ENCODE results near the gene NHLRC1.
A peak's percentile ranks its signal among the peaks of the same experiment; 100 is the strongest.
"Not testable (repeated sequence)": the region's sequence is repeated elsewhere in the genome, so short reads cannot be mapped to it uniquely, and the experiment has no call there.

NHLRC1 gene

GRCh38 chr6:18160911-18161310 is 38.4 kb upstream of the NHLRC1 start:
- CTCF ChIA-PET: no interaction called here
- TF ChIP-seq FOXA1 (IDR thresholded peaks at IDR 0.05) (no peak), TARDBP (IDR thresholded peaks at IDR 0.05) (no peak), HDGF (IDR thresholded peaks at IDR 0.05; ENCODE audit: borderline replicate concordance) (no peak)
- POLR2A ChIA-PET: no interaction called here
- DNase-seq (ENCODE audit: extremely low spot score): no peak

- peak; percentile 65 for DNase-seq (ENCODE audit: extremely low spot score)
- TF ChIP-seq FOXM1 (IDR thresholded peaks at IDR 0.05; ENCODE audit: borderline replicate concordance): no peak
- no peak for TF ChIP-seq NFRKB (IDR thresholded peaks at IDR 0.05)
- TF ChIP-seq TARDBP (IDR thresholded peaks at IDR 0.05): no peak
- TF ChIP-seq LEF1 (IDR thresholded peaks at IDR 0.05; ENCODE audit: borderline replicate concordance): no peak
- no peak for TF ChIP-seq FOXA1 (IDR thresholded peaks at IDR 0.05)
- no peak for TF ChIP-seq ZNF384 (IDR thresholded peaks at IDR 0.05)
- no peak for TF ChIP-seq HDGF (IDR thresholded peaks at IDR 0.05; ENCODE audit: borderline replicate concordance)
- ChIA-PET CTCF (interaction anchor here (0.7 kb wide), 1 partner anchor 141 kb away, joined by 4 read pairs; no protein-coding TSS in a partner anchor), POLR2A (no interaction called here)
Measured at GRCh38 chr6:18155864-18156421, 33.5 kb upstream of the NHLRC1 start.

- TF ChIP-seq LEF1 (IDR thresholded peaks at IDR 0.05; ENCODE audit: borderline replicate concordance) (no peak), SP1 (IDR thresholded peaks at IDR 0.05) (no peak)
- TF ChIP-seq, protein P1, sequence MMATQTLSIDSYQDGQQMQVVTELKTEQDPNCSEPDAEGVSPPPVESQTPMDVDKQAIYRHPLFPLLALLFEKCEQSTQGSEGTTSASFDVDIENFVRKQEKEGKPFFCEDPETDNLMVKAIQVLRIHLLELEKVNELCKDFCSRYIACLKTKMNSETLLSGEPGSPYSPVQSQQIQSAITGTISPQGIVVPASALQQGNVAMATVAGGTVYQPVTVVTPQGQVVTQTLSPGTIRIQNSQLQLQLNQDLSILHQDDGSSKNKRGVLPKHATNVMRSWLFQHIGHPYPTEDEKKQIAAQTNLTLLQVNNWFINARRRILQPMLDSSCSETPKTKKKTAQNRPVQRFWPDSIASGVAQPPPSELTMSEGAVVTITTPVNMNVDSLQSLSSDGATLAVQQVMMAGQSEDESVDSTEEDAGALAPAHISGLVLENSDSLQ (IDR thresholded peaks at IDR 0.05): 0 out of 2 replicates have a peak, but pooled peaks have one; percentile 4
- peak; percentile 99 for DNase-seq (ENCODE audit: extremely low spot score)
- ChIA-PET CTCF (interaction anchor here (0.5 to 0.7 kb wide), 2 partner anchors 44 to 142 kb away, joined by 3 to 4 read pairs; no protein-coding TSS in a partner anchor), POLR2A (interaction anchor here (0.7 to 1.3 kb wide), 2 partner anchors 14 to 1334 kb away, joined by 3 read pairs; no protein-coding TSS in a partner anchor)
Measured at GRCh38 chr6:18155150-18155863, 32.8 kb upstream of the NHLRC1 start, which contains the start of gene KDM1B. Gene KDM1B (plus strand): TSS chr6:18155422. CDS start chr6:18159896, 4,474 bp downstream.

GRCh38 chr6:18154507-18155149 is 32.2 kb upstream of the NHLRC1 start, which contains the start of gene TPMT:
Gene TPMT (minus strand): TSS chr6:18155077. CDS start chr6:18149127, 5,950 bp downstream.
- TF ChIP-seq ELF4 (IDR thresholded peaks at IDR 0.05): no peak
- TF ChIP-seq HDGF (IDR thresholded peaks at IDR 0.05; ENCODE audit: borderline replicate concordance): no peak
- TF ChIP-seq FOXM1 (IDR thresholded peaks at IDR 0.05; ENCODE audit: borderline replicate concordance): no peak
- TF ChIP-seq SP1 (IDR thresholded peaks at IDR 0.05): no peak
- no peak for TF ChIP-seq BHLHE40 (IDR thresholded peaks at IDR 0.05; ENCODE audit: borderline replicate concordance)
- POLR2A ChIA-PET: interaction anchor here (0.6 to 1.3 kb wide), 3 partner anchors 14 to 1333 kb away, joined by 3 read pairs; no protein-coding TSS in a partner anchor
- no peak for DNase-seq (ENCODE audit: extremely low spot score)
- CTCF ChIA-PET: interaction anchor here (0.5 to 0.7 kb wide), 2 partner anchors 44 to 336 kb away, joined by 3 to 4 read pairs; no protein-coding TSS in a partner anchor

- CTCF ChIA-PET: no interaction called here
- no peak for DNase-seq (ENCODE audit: extremely low spot score)
- TF ChIP-seq SP1 (IDR thresholded peaks at IDR 0.05): no peak
- no peak for TF ChIP-seq FOXA1 (IDR thresholded peaks at IDR 0.05)
- no peak for TF ChIP-seq FOXM1 (IDR thresholded peaks at IDR 0.05; ENCODE audit: borderline replicate concordance)
- no peak for TF ChIP-seq L3MBTL2 (conservative IDR thresholded peaks at IDR 0.05)
- no peak for TF ChIP-seq FOXK2 (IDR thresholded peaks at IDR 0.05)
- TF ChIP-seq ELF4 (IDR thresholded peaks at IDR 0.05): no peak
- no peak for TF ChIP-seq ARNT (IDR thresholded peaks at IDR 0.05)
- no peak for TF ChIP-seq SUZ12 (IDR thresholded peaks at IDR 0.05)
- no peak for TF ChIP-seq LEF1 (IDR thresholded peaks at IDR 0.05; ENCODE audit: borderline replicate concordance)
- no peak for TF ChIP-seq NFRKB (IDR thresholded peaks at IDR 0.05)
- TF ChIP-seq TARDBP (IDR thresholded peaks at IDR 0.05): no peak
- TF ChIP-seq, protein P1 (IDR thresholded peaks at IDR 0.05): no peak
- TF ChIP-seq CTBP1 (IDR thresholded peaks at IDR 0.05; ENCODE audit: borderline replicate concordance): no peak
- TF ChIP-seq BHLHE40 (IDR thresholded peaks at IDR 0.05; ENCODE audit: borderline replicate concordance): no peak
- no peak for TF ChIP-seq ZNF384 (IDR thresholded peaks at IDR 0.05)
- TF ChIP-seq HDGF (IDR thresholded peaks at IDR 0.05; ENCODE audit: borderline replicate concordance): no peak
- POLR2A ChIA-PET: no interaction called here
Measured at GRCh38 chr6:18153311-18153703, 30.8 kb upstream of the NHLRC1 start.

GRCh38 chr6:18151801-18152200 is 29.3 kb upstream of the NHLRC1 start:
- TF ChIP-seq BHLHE40 (IDR thresholded peaks at IDR 0.05; ENCODE audit: borderline replicate concordance) (no peak), ARNT (IDR thresholded peaks at IDR 0.05) (no peak), TARDBP (IDR thresholded peaks at IDR 0.05) (no peak), L3MBTL2 (conservative IDR thresholded peaks at IDR 0.05) (no peak), FOXK2 (IDR thresholded peaks at IDR 0.05) (no peak), HDGF (IDR thresholded peaks at IDR 0.05; ENCODE audit: borderline replicate concordance) (no peak)
- TF ChIP-seq, protein P1 (IDR thresholded peaks at IDR 0.05): no peak
- POLR2A ChIA-PET: no interaction called here
- no peak for DNase-seq (ENCODE audit: extremely low spot score)
- CTCF ChIA-PET: no interaction called here

GRCh38 chr6:18151391-18151790 is 28.9 kb upstream of the NHLRC1 start:
- POLR2A ChIA-PET; DNase-seq (ENCODE audit: extremely low spot score); CTCF ChIA-PET: not testable (repeated sequence)

Measured in HEK293T (cell line).